ENCODE results near the gene DHCR7. TPM values are rescaled to one million over a fixed set of nuclear protein-coding genes. Genes with fewer than 3 reads are reported as not detected.

Gene DHCR7
- total RNA-seq, 2 experiments from 2014 or later: 47.0 to 48.8 TPM

DNA sequence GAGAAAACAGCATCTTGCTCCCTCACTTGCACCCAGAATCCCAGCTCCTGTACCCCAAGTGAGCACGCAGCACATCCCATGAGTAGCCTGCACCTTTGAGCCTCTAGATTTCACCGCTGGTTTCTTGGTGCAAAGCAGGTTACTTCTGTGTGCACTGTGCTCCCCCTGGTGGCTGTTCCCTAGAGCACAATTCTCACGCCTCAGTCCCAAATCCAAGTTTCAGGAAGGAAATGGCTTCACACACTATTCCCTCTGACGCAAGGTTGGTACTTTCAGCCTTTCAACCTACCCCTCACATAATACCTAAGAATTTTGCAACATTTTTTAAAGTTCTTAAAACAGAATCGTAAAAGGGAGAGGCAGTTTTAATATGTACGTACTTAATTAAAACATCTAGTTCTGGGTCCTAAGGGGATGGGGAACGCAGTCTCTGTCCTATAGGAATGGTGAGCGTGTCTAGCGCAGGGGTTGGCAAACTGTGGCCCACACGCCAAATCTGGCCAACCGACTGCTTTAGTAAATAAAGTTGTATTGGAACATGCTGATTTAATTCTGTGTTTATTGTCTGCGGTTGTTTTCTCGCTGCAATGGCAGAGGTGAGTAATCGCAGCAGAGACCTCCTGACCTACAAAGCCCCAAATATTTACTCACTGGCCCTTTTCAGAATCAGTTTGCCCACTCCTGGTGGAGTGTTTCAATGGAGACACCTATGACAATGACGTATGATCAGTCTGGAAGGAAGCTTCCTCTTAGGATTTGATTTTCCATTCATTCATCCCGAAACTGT lies 27.5 kb downstream of the DHCR7 start:
- Mint-ChIP-seq H3K36me3 (no peaks in the 10 kb centered on the region), H3K27ac (no peak overlapping the region), H3K4me1 (peaks cover 4% of the 10 kb centered on the region), H3K4me3 (no peak overlapping the region), H3K27me3 (peaks cover 5% of the 10 kb centered on the region), H3K9me3 (no peaks in the 10 kb centered on the region)
- ATAC-seq (ENCODE audit: low read depth): no peak
- POLR2A ChIA-PET: no interaction called here
- no peak for DNase-seq

- POLR2A ChIA-PET: no interaction called here
- DNase-seq (no peak), ATAC-seq (ENCODE audit: low read depth) (no peak)
- Mint-ChIP-seq H3K9me3 (peaks cover 1% of the 10 kb centered on the region), H3K36me3 (peaks cover 1% of the 10 kb centered on the region), H3K27ac (no peak overlapping the region), H3K4me1 (peaks cover 4% of the 10 kb centered on the region), H3K4me3 (no peak overlapping the region), H3K27me3 (peaks cover 10% of the 10 kb centered on the region)
Observed at GRCh38 chr11:71418643-71419042, 29.6 kb downstream of the DHCR7 start.

- DNase-seq: no peak
- H3K4me3 Mint-ChIP-seq: no peak overlapping the region
- H3K27ac Mint-ChIP-seq: no peak overlapping the region
- H3K4me1 Mint-ChIP-seq: peaks cover 4% of the 10 kb centered on the region
- H3K27me3 Mint-ChIP-seq: peaks cover 10% of the 10 kb centered on the region
- POLR2A ChIA-PET: no interaction called here
- peaks cover 1% of the 10 kb centered on the region for H3K36me3 Mint-ChIP-seq
- peaks cover 1% of the 10 kb centered on the region for H3K9me3 Mint-ChIP-seq
- no peak for ATAC-seq (ENCODE audit: low read depth)
Observed at GRCh38 chr11:71414645-71415044, 33.5 kb downstream of the DHCR7 start.

GRCh38 chr11:71410363-71410966 lies 37.7 kb downstream of the DHCR7 start:
- ATAC-seq (ENCODE audit: low read depth) (no peak), DNase-seq (no peak)
- no peak overlapping the region for H3K27ac Mint-ChIP-seq
- no peaks in the 10 kb centered on the region for H3K4me1 Mint-ChIP-seq
- peaks cover 5% of the 10 kb centered on the region for H3K27me3 Mint-ChIP-seq
- POLR2A ChIA-PET: no interaction called here
- peaks cover 1% of the 10 kb centered on the region for H3K36me3 Mint-ChIP-seq
- peaks cover 2% of the 10 kb centered on the region for H3K9me3 Mint-ChIP-seq
- H3K4me3 Mint-ChIP-seq: no peak overlapping the region

- DNase-seq (no peak), ATAC-seq (ENCODE audit: low read depth) (no peak)
- H3K4me3 Mint-ChIP-seq: no peak overlapping the region
- H3K4me1 Mint-ChIP-seq: no peaks in the 10 kb centered on the region
- H3K27me3 Mint-ChIP-seq: peaks cover 5% of the 10 kb centered on the region
- POLR2A ChIA-PET: no interaction called here
- peaks cover 1% of the 10 kb centered on the region for H3K9me3 Mint-ChIP-seq
- H3K36me3 Mint-ChIP-seq: no peaks in the 10 kb centered on the region
- no peak overlapping the region for H3K27ac Mint-ChIP-seq
Observed at GRCh38 chr11:71408826-71409225, 39.4 kb downstream of the DHCR7 start.

DNA sequence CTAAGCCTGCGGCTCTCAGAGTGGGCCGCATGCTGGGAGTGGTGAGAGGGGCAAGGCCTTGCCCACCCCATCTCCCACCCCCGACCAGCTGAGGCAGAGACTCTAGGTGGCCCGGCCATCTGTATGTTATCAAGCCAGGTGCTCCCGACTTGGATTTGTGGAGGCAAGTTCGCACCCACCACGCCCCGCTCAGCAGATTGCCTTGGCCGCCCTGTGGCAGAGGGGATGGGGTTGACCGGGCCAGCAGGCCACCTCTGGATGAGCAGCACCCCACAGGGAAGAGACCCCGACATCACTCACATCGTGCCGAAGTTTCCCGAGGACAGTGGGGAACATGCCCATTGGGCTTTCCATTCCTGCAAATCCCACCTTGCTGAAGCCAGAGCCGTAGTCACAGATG lies 40.8 kb downstream of the DHCR7 start:
- ATAC-seq (ENCODE audit: low read depth): no peak
- POLR2A ChIA-PET: no interaction called here
- no peak overlapping the region for H3K27ac Mint-ChIP-seq
- DNase-seq: no peak
- H3K27me3 Mint-ChIP-seq: peaks cover 5% of the 10 kb centered on the region
- peaks cover 1% of the 10 kb centered on the region for H3K9me3 Mint-ChIP-seq
- no peak overlapping the region for H3K4me3 Mint-ChIP-seq
- no peaks in the 10 kb centered on the region for H3K36me3 Mint-ChIP-seq
- H3K4me1 Mint-ChIP-seq: no peaks in the 10 kb centered on the region

DNA sequence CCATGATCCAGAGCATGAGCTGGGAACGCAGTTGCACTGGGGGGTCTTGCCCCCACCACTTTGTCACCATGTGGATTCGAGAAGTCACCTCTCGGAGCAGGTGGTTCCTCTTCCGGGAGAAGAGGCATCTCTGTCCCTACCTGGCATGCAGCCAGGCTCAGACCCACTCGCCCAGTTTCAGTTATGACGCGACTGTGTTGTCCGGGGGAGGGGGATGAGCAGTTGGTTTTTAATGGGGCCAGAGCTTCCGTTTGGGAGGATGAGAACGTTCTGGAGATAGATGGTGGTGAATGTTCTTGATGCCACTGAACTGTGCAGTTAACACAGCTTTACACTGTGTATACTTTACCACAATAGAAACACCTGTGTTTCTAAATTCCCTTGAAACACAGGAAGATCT lies 41.5 kb downstream of the DHCR7 start:
- Mint-ChIP-seq H3K27ac (no peak overlapping the region), H3K4me3 (no peak overlapping the region), H3K9me3 (peaks cover 1% of the 10 kb centered on the region), H3K36me3 (no peaks in the 10 kb centered on the region), H3K4me1 (no peaks in the 10 kb centered on the region), H3K27me3 (peaks cover 5% of the 10 kb centered on the region)
- ATAC-seq (ENCODE audit: low read depth) (no peak), DNase-seq (no peak)
- POLR2A ChIA-PET: no interaction called here

GRCh38 chr11:71404209-71404608 lies 44.0 kb downstream of the DHCR7 start:
- H3K27me3 Mint-ChIP-seq: peaks cover 5% of the 10 kb centered on the region
- H3K36me3 Mint-ChIP-seq: no peaks in the 10 kb centered on the region
- ATAC-seq (ENCODE audit: low read depth) (no peak), DNase-seq (no peak)
- no peaks in the 10 kb centered on the region for H3K4me1 Mint-ChIP-seq
- POLR2A ChIA-PET: no interaction called here
- H3K4me3 Mint-ChIP-seq: no peak overlapping the region
- no peak overlapping the region for H3K27ac Mint-ChIP-seq
- H3K9me3 Mint-ChIP-seq: peaks cover 1% of the 10 kb centered on the region

GRCh38 chr11:71402878-71403277 lies 45.3 kb downstream of the DHCR7 start:
- H3K36me3 Mint-ChIP-seq: no peaks in the 10 kb centered on the region
- ATAC-seq (ENCODE audit: low read depth) (no peak), DNase-seq (no peak)
- peaks cover 3% of the 10 kb centered on the region for H3K27me3 Mint-ChIP-seq
- peaks cover 1% of the 10 kb centered on the region for H3K9me3 Mint-ChIP-seq
- H3K4me3 Mint-ChIP-seq: no peak overlapping the region
- POLR2A ChIA-PET: no interaction called here
- no peaks in the 10 kb centered on the region for H3K4me1 Mint-ChIP-seq
- H3K27ac Mint-ChIP-seq: no peak overlapping the region

- no peaks in the 10 kb centered on the region for H3K36me3 Mint-ChIP-seq
- ATAC-seq (ENCODE audit: low read depth) (no peak), DNase-seq (no peak)
- H3K27ac Mint-ChIP-seq: no peak overlapping the region
- H3K4me1 Mint-ChIP-seq: no peaks in the 10 kb centered on the region
- POLR2A ChIA-PET: no interaction called here
- H3K4me3 Mint-ChIP-seq: no peak overlapping the region
- no peaks in the 10 kb centered on the region for H3K9me3 Mint-ChIP-seq
- peaks cover 3% of the 10 kb centered on the region for H3K27me3 Mint-ChIP-seq
Observed at GRCh38 chr11:71400216-71400615, 48.0 kb downstream of the DHCR7 start.

- no peaks in the 10 kb centered on the region for H3K9me3 Mint-ChIP-seq
- peaks cover 3% of the 10 kb centered on the region for H3K27me3 Mint-ChIP-seq
- DNase-seq (no peak), ATAC-seq (ENCODE audit: low read depth) (no peak)
- no peaks in the 10 kb centered on the region for H3K36me3 Mint-ChIP-seq
- POLR2A ChIA-PET: no interaction called here
- no peak overlapping the region for H3K4me3 Mint-ChIP-seq
- no peaks in the 10 kb centered on the region for H3K4me1 Mint-ChIP-seq
- H3K27ac Mint-ChIP-seq: no peak overlapping the region
Observed at GRCh38 chr11:71399341-71399740, 48.9 kb downstream of the DHCR7 start.

GRCh38 chr11:71397961-71398360 lies 50.2 kb downstream of the DHCR7 start:
- ATAC-seq (ENCODE audit: low read depth) (no peak), DNase-seq (no peak)
- Mint-ChIP-seq H3K9me3 (no peaks in the 10 kb centered on the region), H3K36me3 (no peaks in the 10 kb centered on the region), H3K4me3 (no peak overlapping the region), H3K4me1 (no peaks in the 10 kb centered on the region), H3K27me3 (no peaks in the 10 kb centered on the region), H3K27ac (no peak overlapping the region)
- POLR2A ChIA-PET: no interaction called here

DNA sequence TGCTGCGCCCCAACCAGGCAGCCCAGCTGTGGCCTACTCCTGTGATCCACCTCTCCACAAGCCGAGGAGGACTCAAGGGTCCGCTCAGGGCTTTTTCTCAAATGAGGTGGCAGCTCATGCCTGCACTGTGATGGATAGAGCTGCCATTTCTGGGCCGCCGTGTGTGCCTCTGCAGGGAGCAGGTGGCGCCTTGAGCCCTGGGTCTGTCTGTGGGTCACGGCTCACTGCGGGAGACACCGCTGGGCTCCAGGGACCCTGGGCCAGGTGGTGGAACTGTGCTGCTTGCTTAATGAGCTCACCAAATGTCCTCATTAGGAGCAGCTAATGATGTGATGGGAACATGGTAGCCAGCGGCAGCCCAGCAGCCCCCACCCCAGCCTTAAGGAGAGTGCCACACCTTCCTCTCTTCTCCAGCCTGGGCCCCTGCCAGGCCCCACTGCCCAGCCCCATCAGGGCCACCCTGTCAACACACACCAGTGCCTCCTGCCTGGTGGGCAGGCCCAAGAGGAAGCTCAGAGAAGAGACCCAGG lies 50.8 kb downstream of the DHCR7 start:
- no peaks in the 10 kb centered on the region for H3K9me3 Mint-ChIP-seq
- no peaks in the 10 kb centered on the region for H3K27me3 Mint-ChIP-seq
- no peaks in the 10 kb centered on the region for H3K4me1 Mint-ChIP-seq
- no peak overlapping the region for H3K27ac Mint-ChIP-seq
- H3K4me3 Mint-ChIP-seq: no peak overlapping the region
- H3K36me3 Mint-ChIP-seq: no peaks in the 10 kb centered on the region
- no peak for DNase-seq
- no peak for ATAC-seq (ENCODE audit: low read depth)
- POLR2A ChIA-PET: no interaction called here

GRCh38 chr11:71396548-71397123 lies 51.6 kb downstream of the DHCR7 start:
- POLR2A ChIA-PET: no interaction called here
- Mint-ChIP-seq H3K4me1 (no peaks in the 10 kb centered on the region), H3K27me3 (no peaks in the 10 kb centered on the region), H3K27ac (no peak overlapping the region), H3K9me3 (no peaks in the 10 kb centered on the region), H3K36me3 (no peaks in the 10 kb centered on the region), H3K4me3 (no peak overlapping the region)
- no peak for ATAC-seq (ENCODE audit: low read depth)
- no peak for DNase-seq
